Measurements from ENCODE around the gene BLMH.

The BLMH gene

GRCh38 chr17:30200106-30200505 is 91.6 kb downstream of the BLMH start:
- DNase-seq (ENCODE audit: low spot score): no peak

DNA sequence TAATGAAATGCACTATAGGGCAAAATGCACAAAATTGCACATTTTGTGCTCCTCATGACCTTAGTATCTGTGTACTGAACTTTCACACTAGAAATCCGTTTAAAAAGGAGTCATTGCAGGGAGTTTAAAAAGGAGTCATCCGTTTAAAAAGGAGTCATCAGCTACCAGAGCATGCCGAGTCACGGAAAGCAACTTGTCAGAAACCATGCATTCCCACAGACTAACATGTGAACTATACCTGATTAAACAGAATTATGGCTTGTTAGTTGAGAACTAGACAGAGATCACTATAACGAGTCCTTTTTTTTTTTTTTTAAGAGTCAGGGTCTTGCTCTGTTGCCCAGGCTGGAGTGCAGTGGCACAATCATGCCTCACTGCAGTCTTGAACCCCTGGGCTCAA is 92.1 kb downstream of the BLMH start:
- no peak for DNase-seq (ENCODE audit: low spot score)

All from AG08396 (cell line).